ENCODE measurements around the gene RMP24.

DNA sequence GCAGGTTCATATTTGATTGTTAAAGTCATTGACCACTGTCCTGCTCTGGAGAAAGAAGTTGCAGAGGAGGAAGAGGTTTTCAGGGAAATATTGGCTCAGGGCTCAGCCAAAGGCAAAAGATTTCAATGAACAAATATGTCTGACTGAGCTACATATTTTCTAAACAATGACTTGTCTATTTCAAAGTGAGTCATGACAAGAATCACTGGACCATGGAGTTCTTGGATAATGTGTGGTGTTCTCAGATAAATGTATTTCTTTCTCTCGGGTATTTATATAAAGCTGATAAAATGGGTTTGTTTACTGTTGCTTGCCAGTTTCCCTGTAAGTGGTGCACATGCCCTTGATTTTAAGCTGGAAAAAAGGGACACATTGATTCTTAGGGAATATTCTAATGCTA, 34.3 kb upstream of the RMP24 start:
- TF ChIP-seq, protein P1, sequence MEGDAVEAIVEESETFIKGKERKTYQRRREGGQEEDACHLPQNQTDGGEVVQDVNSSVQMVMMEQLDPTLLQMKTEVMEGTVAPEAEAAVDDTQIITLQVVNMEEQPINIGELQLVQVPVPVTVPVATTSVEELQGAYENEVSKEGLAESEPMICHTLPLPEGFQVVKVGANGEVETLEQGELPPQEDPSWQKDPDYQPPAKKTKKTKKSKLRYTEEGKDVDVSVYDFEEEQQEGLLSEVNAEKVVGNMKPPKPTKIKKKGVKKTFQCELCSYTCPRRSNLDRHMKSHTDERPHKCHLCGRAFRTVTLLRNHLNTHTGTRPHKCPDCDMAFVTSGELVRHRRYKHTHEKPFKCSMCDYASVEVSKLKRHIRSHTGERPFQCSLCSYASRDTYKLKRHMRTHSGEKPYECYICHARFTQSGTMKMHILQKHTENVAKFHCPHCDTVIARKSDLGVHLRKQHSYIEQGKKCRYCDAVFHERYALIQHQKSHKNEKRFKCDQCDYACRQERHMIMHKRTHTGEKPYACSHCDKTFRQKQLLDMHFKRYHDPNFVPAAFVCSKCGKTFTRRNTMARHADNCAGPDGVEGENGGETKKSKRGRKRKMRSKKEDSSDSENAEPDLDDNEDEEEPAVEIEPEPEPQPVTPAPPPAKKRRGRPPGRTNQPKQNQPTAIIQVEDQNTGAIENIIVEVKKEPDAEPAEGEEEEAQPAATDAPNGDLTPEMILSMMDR (IDR thresholded peaks at IDR 0.05): no peak
- no peak for TF ChIP-seq EP300 (IDR thresholded peaks at IDR 0.05)
